Left lung (tissue), 10 donors: Measurements from ENCODE around the gene CTNNA3. TPM values are rescaled to one million over a fixed set of nuclear protein-coding genes. Genes with fewer than 3 reads are reported as not detected.

Source experiments
- ATAC-seq: fragments of 200-7000 bp; cut with Tn5 transposase; one replicate; pipeline ENCODE4 v1.9.1; 2020; ENCODE audit warnings: moderate library complexity
- DNase-seq, 4 donors: peaks; one replicate each; pipeline ENCODE4 v3.0.0-alpha.2; 2013 to 2020
- H3K27ac ChIP-seq, 2 donors: fragments of 200-600 bp; sonication (generic) in 1 of 2; one replicate each; pipeline versions ENCODE4 v1.5.0 to v1.8.0; 2020 to 2021
- H3K27me3 ChIP-seq, 2 donors: fragments of 200-600 bp; sonication (generic) in 1 of 2; one replicate each; pipeline versions ENCODE4 v1.5.0 to v1.8.0; 2020 to 2021
- H3K36me3 ChIP-seq, 2 donors: fragments of 200-600 bp; sonication (generic) in 1 of 2; one replicate each; pipeline versions ENCODE4 v1.5.0 to v1.8.0; 2020 to 2021
- H3K4me1 ChIP-seq, 2 donors: fragments of 200-600 bp; one replicate each; pipeline ENCODE4 v1.8.0; 2021
- H3K4me3 ChIP-seq, 2 donors: fragments of 200-600 bp; sonication (generic) in 1 of 2; one replicate each; pipeline versions ENCODE4 v1.5.0 to v1.8.0; 2020 to 2021; ENCODE audit warnings: mild to moderate bottlenecking in 1 of 2
- H3K9me3 ChIP-seq, 2 donors: fragments of 200-600 bp; sonication (generic) in 1 of 2; one replicate each; pipeline versions ENCODE4 v1.5.0 to v1.8.0; 2020 to 2021
- intact Hi-C, 2 donors: fragments of 100-400 bp; cut with DNase I; formaldehyde crosslinking; loops; one replicate each; pipeline versions ENCODE4 v1.11.2 to v1.14.2; 2022
- polyA plus RNA-seq, 6 donors: library from polyadenylated mRNA; unstranded; fragments of 120-200 nt; gene quantifications; one replicate each; pipeline ENCODE4 v1.2.1, GENCODE V29; 2013; ENCODE audit not compliant: insufficient read length in 6 of 6
- total RNA-seq, 2 donors: library from RNA; stranded (reverse); fragmentation: NEBNext Ultra II Directional; extraction: Animal tissue kit (Norgen Biotek cat#: 25700); gene quantifications; one replicate each; pipeline ENCODE4 v1.2.1, GENCODE V29; 2021
- TF ChIP-seq, protein P1 (sequence below), 2 donors: fragments of 200-600 bp; sonication (generic) in 1 of 2; IDR thresholded peaks; one replicate each; pipeline versions ENCODE4 v1.5.0 to v1.8.0; 2021; ENCODE audit warnings: antibody characterized with exemption in 2 of 2
- donor health status: DM: no; HTN: yes; CAD: no.
- donor health status: DM: no; HTN: no; CAD: no.

The CTNNA3 gene
- total and polyA plus RNA-seq, 8 donors = 1.1 to 8.2 (median 6.6) TPM; not detected in 1

DNA sequence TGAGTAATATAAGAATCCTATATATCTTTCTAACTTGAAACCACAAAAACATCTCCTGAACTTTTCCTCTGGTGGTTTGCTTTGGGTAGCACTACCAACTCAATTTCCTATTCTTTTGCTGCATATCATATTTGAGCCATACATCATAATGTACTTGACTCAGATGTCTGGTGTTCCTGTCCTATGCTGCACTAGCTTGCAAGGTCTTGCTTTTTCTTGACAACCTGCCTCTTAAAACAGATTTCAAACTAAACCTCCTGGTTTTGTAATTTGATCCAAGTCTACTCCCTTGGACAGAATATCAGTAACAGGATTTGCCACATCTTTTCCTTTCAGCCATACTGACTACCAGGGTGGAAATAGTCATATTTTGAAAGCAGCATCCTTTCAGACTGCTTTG lies 1290.4 kb downstream of the CTNNA3 start:
- DNase-seq (no peak), ATAC-seq (no peak)
- intact Hi-C loops = no loop called here
- Histone ChIP-seq H3K4me1 (no peaks in the 10 kb centered on the region), H3K9me3 (no peaks in the 10 kb centered on the region), H3K4me3 (no peak overlapping the region), H3K27ac (no peak overlapping the region), H3K36me3 (no peaks in the 10 kb centered on the region), H3K27me3 (no peaks in the 10 kb centered on the region)
- TF ChIP-seq, protein P1, sequence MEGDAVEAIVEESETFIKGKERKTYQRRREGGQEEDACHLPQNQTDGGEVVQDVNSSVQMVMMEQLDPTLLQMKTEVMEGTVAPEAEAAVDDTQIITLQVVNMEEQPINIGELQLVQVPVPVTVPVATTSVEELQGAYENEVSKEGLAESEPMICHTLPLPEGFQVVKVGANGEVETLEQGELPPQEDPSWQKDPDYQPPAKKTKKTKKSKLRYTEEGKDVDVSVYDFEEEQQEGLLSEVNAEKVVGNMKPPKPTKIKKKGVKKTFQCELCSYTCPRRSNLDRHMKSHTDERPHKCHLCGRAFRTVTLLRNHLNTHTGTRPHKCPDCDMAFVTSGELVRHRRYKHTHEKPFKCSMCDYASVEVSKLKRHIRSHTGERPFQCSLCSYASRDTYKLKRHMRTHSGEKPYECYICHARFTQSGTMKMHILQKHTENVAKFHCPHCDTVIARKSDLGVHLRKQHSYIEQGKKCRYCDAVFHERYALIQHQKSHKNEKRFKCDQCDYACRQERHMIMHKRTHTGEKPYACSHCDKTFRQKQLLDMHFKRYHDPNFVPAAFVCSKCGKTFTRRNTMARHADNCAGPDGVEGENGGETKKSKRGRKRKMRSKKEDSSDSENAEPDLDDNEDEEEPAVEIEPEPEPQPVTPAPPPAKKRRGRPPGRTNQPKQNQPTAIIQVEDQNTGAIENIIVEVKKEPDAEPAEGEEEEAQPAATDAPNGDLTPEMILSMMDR (IDR thresholded peaks at IDR 0.05) = no peak

DNA sequence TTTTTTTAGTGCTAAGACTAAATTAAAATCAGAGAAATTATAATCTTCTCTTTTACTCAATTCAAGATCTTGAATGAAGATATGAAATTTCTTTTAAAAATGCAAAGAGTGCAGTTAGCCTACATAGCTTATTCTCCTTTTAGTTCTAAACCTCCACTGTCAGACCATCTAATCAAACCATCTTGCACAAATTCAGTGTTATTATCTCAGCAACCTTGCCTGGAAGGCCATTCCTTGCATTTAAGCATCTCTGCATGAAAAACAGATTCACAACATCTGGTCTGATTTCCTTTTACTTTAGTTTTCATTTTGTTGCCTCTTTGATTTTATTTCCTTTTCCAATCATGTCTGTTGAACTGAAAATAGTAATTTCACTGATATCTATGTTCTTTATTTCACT lies 1297.3 kb downstream of the CTNNA3 start:
- H3K4me3 ChIP-seq = no peak overlapping the region
- no peak overlapping the region for H3K27ac ChIP-seq
- DNase-seq (no peak), ATAC-seq (no peak)
- H3K4me1 ChIP-seq = no peaks in the 10 kb centered on the region
- H3K27me3 ChIP-seq = no peaks in the 10 kb centered on the region
- TF ChIP-seq, protein P1 (IDR thresholded peaks at IDR 0.05) = no peak
- H3K9me3 ChIP-seq = no peaks in the 10 kb centered on the region
- H3K36me3 ChIP-seq = no peaks in the 10 kb centered on the region
- intact Hi-C loops = no loop called here

DNA sequence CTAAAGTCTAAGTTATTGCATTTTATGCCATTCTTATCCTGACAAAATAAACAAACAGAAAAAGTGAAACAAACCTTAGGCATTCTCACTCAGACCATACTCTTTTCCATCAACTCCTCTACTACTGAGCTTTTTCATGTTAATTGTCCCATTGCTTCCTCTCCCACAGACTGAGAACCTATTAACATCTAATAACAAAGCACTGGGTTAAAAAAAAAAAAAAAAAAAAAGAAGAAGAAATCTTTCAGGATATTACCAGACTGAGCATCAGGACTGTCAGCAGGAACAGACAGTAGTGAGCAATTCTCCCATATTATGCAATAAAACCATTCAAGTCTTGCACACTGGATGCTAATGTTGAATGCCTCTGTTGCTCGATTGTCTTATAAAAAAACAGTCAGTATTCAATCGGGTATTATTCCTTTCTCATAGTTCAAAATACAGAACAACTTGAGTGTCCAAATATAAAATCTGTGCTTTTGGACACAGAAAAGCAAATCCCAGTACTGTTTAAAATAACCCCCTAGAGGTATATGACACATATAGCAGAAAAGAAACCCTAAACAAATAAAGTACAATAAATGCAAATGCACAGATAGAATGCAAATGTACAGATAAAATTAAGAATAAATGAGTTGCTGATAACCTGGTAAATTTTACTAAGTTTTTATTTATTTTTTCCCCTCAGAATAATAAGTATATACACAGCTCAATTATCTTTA lies 1301.5 kb downstream of the CTNNA3 start:
- H3K9me3 ChIP-seq = no peaks in the 10 kb centered on the region
- no peaks in the 10 kb centered on the region for H3K4me1 ChIP-seq
- DNase-seq (no peak), ATAC-seq (no peak)
- no peaks in the 10 kb centered on the region for H3K36me3 ChIP-seq
- TF ChIP-seq, protein P1 (IDR thresholded peaks at IDR 0.05) = no peak
- no peaks in the 10 kb centered on the region for H3K27me3 ChIP-seq
- intact Hi-C loops = no loop called here
- H3K27ac ChIP-seq = no peak overlapping the region
- H3K4me3 ChIP-seq = no peak overlapping the region

DNA sequence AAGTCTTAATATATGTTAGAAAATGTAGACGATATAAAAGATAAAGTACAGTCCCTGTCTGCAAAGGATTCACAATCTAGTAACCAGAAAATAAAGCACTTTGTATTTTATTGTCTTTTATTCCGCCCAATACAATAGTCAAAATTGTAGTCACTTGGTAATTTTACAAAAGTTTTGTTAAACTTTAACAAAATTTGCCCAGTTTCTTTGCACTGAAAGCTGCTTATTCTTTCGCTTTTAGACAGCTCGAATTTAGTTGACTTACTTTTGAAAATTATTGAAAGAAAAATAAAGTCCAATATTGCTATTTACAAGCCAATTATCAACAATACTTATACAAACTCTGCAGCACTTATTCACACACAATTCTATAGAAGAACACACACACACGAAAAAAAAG lies 1305.1 kb downstream of the CTNNA3 start:
- Histone ChIP-seq H3K4me3 (no peak overlapping the region), H3K27ac (no peak overlapping the region), H3K9me3 (no peaks in the 10 kb centered on the region), H3K4me1 (no peaks in the 10 kb centered on the region), H3K27me3 (no peaks in the 10 kb centered on the region), H3K36me3 (no peaks in the 10 kb centered on the region)
- no peak for DNase-seq
- intact Hi-C loops = no loop called here
- no peak for ATAC-seq
- TF ChIP-seq, protein P1 (IDR thresholded peaks at IDR 0.05) = no peak

DNA sequence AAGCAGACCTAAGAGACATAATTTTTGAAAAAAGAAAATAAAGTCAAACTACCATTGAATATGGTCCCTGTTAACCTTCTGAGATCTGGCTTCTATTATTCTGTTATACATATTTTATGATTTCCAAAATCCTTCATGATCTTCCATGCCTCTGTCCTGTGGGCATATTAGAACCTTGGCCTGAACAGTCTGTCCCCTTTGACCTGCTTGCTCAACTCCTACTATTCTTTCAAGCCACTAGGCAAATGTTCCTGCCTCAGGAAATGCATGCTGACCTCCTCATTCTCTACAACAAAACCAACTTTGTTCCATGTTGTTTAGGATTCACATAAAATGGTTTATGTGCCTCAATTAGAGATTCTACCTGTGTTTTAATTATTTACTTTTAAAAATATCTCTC lies 1315.0 kb downstream of the CTNNA3 start:
- intact Hi-C loops = no loop called here
- ATAC-seq = no peak
- no peaks in the 10 kb centered on the region for H3K4me1 ChIP-seq

More for the DNA sequence above, 1315.0 kb downstream of the CTNNA3 start:
- no peaks in the 10 kb centered on the region for H3K27me3 ChIP-seq
- H3K9me3 ChIP-seq = peaks cover 0 to 1% of the 10 kb centered on the region in 2 donors
- H3K27ac ChIP-seq = no peak overlapping the region
- no peak overlapping the region for H3K4me3 ChIP-seq
- TF ChIP-seq, protein P1 (IDR thresholded peaks at IDR 0.05) = no peak
- no peaks in the 10 kb centered on the region for H3K36me3 ChIP-seq
- DNase-seq = no peak
